Loucy (cell line): ENCODE results near the gene EPG5.

Source experiments
- EZH2phosphoT487 ChIP-seq: fragments of 200-600 bp; IDR thresholded peaks from 2 replicates; pipeline ENCODE4 v1.6.1; 2018; ENCODE audit warnings: antibody characterized with exemption, mild to moderate bottlenecking, moderate library complexity, borderline replicate concordance
- TF ChIP-seq, protein P1 (sequence below): fragments of 200-600 bp; sonication (generic); conservative IDR thresholded peaks from 2 replicates; pipeline ENCODE4 v1.5.1; 2014; ENCODE audit warnings: mild to moderate bottlenecking, antibody characterized with exemption, low read length

GRCh38 chr18:45856531-45856930 lies 110.6 kb downstream of the EPG5 start:
- TF ChIP-seq, protein P1, sequence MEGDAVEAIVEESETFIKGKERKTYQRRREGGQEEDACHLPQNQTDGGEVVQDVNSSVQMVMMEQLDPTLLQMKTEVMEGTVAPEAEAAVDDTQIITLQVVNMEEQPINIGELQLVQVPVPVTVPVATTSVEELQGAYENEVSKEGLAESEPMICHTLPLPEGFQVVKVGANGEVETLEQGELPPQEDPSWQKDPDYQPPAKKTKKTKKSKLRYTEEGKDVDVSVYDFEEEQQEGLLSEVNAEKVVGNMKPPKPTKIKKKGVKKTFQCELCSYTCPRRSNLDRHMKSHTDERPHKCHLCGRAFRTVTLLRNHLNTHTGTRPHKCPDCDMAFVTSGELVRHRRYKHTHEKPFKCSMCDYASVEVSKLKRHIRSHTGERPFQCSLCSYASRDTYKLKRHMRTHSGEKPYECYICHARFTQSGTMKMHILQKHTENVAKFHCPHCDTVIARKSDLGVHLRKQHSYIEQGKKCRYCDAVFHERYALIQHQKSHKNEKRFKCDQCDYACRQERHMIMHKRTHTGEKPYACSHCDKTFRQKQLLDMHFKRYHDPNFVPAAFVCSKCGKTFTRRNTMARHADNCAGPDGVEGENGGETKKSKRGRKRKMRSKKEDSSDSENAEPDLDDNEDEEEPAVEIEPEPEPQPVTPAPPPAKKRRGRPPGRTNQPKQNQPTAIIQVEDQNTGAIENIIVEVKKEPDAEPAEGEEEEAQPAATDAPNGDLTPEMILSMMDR: no peak
- TF ChIP-seq EZH2phosphoT487: no peak
